ENCODE data around the gene SAP130. TPM values are rescaled to one million over a fixed set of nuclear protein-coding genes. Genes with fewer than 3 reads are reported as not detected.

Gene SAP130
- total and polyA plus RNA-seq, 4 donors = 5.2 to 22.5 (median 7.0) TPM

DNA sequence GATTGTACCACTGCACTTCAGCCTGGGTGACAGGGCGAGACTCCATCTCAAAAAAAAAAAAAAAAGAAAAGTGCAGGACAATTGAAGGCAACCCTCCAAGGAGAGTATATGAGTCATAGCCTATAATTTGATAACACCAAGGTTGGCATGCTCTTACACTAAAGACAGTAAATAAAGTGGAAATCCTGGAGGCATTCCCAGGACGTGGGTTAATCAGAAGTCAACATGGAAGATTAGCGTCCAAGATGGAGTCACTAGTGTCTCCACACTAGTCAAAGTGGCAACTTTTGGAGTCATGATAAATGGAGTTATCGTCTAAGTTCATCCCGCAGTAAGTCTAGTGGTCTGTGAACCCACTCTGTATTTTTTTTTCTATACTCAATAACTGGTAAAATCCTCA is 41.9 kb upstream of the SAP130 start:
- Histone ChIP-seq H3K36me3 (ENCODE audit: control insufficient read depth in 4 of 4, insufficient read depth in 4 of 4, low read length in 4 of 4) (no peaks in the 10 kb centered on the region), H3K9ac (ENCODE audit: insufficient read depth in 1 of 2, low read length in 2 of 2) (no peak overlapping the region), H3K9me3 (ENCODE audit: control insufficient read depth in 4 of 4, insufficient read depth in 3 of 4, low read length in 3 of 4) (no peaks in the 10 kb centered on the region), H3K27ac (ENCODE audit: low read depth in 1 of 2, low read length in 1 of 2) (no peak overlapping the region), H3K4me3 (no peak overlapping the region), H3K4me1 (ENCODE audit: control insufficient read depth in 5 of 5, insufficient read depth in 5 of 5, low read length in 5 of 5) (no peaks in the 10 kb centered on the region), H3K27me3 (ENCODE audit: control insufficient read depth in 3 of 3, insufficient read depth in 3 of 3, low read length in 2 of 3) (no peaks in the 10 kb centered on the region)
- 67 to 89% methylated on average over 5 of the region's 5 CpGs for WGBS, 2 donors
- DNase-seq (no peak), ATAC-seq (ENCODE audit: insufficient read depth, low FRiP score) (no peak)
- no peak for TF ChIP-seq CTCF (IDR thresholded peaks at IDR 0.05; ENCODE audit: control extremely low read depth, extremely low read depth)

DNA sequence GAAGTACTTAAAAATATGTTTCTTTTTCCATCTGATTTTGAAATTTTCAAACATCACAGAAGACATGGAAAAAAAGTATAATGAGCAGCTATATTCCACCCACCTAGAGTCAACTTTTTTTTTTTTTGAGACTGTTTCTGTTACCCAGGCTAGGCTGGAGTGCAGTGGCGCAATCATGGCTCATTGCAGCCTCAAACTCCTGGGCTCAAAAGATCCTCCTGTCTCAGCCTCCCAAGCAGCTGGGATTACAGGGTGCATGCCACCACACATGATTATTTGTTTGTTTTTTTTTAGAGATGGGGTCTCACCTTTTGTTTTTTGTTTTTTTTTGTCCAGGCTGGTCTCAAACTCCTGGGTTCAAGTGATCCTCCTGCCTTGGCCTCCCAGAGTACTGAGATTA is 36.5 kb upstream of the SAP130 start:
- Histone ChIP-seq H3K9me3 (ENCODE audit: control insufficient read depth in 4 of 4, insufficient read depth in 3 of 4, low read length in 3 of 4) (no peaks in the 10 kb centered on the region), H3K36me3 (ENCODE audit: control insufficient read depth in 4 of 4, insufficient read depth in 4 of 4, low read length in 4 of 4) (no peaks in the 10 kb centered on the region), H3K27ac (ENCODE audit: low read depth in 1 of 2, low read length in 1 of 2) (no peak overlapping the region), H3K4me1 (ENCODE audit: control insufficient read depth in 5 of 5, insufficient read depth in 5 of 5, low read length in 5 of 5) (no peaks in the 10 kb centered on the region), H3K9ac (ENCODE audit: insufficient read depth in 1 of 2, low read length in 2 of 2) (no peak overlapping the region), H3K4me3 (no peak overlapping the region), H3K27me3 (ENCODE audit: control insufficient read depth in 3 of 3, insufficient read depth in 3 of 3, low read length in 2 of 3) (no peaks in the 10 kb centered on the region)
- 97 to 98% methylated on average over 1 of the region's 1 CpG for WGBS, 2 donors
- TF ChIP-seq CTCF (IDR thresholded peaks at IDR 0.05; ENCODE audit: control extremely low read depth, extremely low read depth) = no peak
- no peak for ATAC-seq (ENCODE audit: insufficient read depth, low FRiP score)
- DNase-seq = no peak

GRCh38 chr2:128062571-128062970 is 34.7 kb upstream of the SAP130 start:
- DNase-seq = no peak
- Histone ChIP-seq H3K36me3 (ENCODE audit: control insufficient read depth in 4 of 4, insufficient read depth in 4 of 4, low read length in 4 of 4) (no peaks in the 10 kb centered on the region), H3K9me3 (ENCODE audit: control insufficient read depth in 4 of 4, insufficient read depth in 3 of 4, low read length in 3 of 4) (no peaks in the 10 kb centered on the region), H3K27ac (ENCODE audit: low read depth in 1 of 2, low read length in 1 of 2) (no peak overlapping the region), H3K27me3 (ENCODE audit: control insufficient read depth in 3 of 3, insufficient read depth in 3 of 3, low read length in 2 of 3) (no peaks in the 10 kb centered on the region), H3K4me3 (no peak overlapping the region), H3K9ac (ENCODE audit: insufficient read depth in 1 of 2, low read length in 2 of 2) (no peak overlapping the region), H3K4me1 (ENCODE audit: control insufficient read depth in 5 of 5, insufficient read depth in 5 of 5, low read length in 5 of 5) (no peaks in the 10 kb centered on the region)
- no peak for ATAC-seq (ENCODE audit: insufficient read depth, low FRiP score)
- 95 to 96% methylated on average over 8 of the region's 8 CpGs for WGBS, 2 donors
- TF ChIP-seq CTCF (IDR thresholded peaks at IDR 0.05; ENCODE audit: control extremely low read depth, extremely low read depth) = no peak

DNA sequence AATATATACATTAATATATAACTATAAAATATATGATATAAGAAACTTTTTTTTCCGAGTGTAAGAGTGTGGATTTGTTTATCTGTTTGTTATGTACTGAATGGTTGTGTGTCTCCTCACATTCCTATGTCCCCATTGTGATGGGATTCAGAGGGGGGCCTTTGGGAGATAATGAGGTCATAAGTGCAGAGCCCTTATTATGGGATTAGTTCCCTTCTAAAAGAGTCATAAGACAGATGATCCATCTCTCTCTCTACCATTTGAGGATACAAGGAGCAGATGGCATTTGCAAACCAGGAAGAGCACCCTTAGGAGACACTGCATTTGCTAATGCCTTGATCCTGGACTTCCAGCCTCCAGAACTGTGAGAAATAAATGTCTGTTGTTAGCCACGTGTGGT is 30.3 kb upstream of the SAP130 start:
- H3K4me1 ChIP-seq (ENCODE audit: control insufficient read depth in 5 of 5, insufficient read depth in 5 of 5, low read length in 5 of 5) = no peaks in the 10 kb centered on the region
- ATAC-seq (ENCODE audit: insufficient read depth, low FRiP score) (no peak), DNase-seq (no peak)
- H3K9me3 ChIP-seq (ENCODE audit: control insufficient read depth in 4 of 4, insufficient read depth in 3 of 4, low read length in 3 of 4) = no peaks in the 10 kb centered on the region
- no peaks in the 10 kb centered on the region for H3K36me3 ChIP-seq (ENCODE audit: control insufficient read depth in 4 of 4, insufficient read depth in 4 of 4, low read length in 4 of 4)
- TF ChIP-seq CTCF (IDR thresholded peaks at IDR 0.05; ENCODE audit: control extremely low read depth, extremely low read depth) = no peak
- no peak overlapping the region for H3K4me3 ChIP-seq
- H3K9ac ChIP-seq (ENCODE audit: insufficient read depth in 1 of 2, low read length in 2 of 2) = no peak overlapping the region
- 76 to 88% methylated on average over 2 of the region's 2 CpGs for WGBS, 2 donors
- no peak overlapping the region for H3K27ac ChIP-seq (ENCODE audit: low read depth in 1 of 2, low read length in 1 of 2)
- no peaks in the 10 kb centered on the region for H3K27me3 ChIP-seq (ENCODE audit: control insufficient read depth in 3 of 3, insufficient read depth in 3 of 3, low read length in 2 of 3)

Measured in lung (tissue), 12 donors.